Measurements from ENCODE around the gene RELL1. TPM values are rescaled to one million over a fixed set of nuclear protein-coding genes. Genes with fewer than 3 reads are reported as not detected.

RELL1 gene
- total and polyA plus RNA-seq, 3 donors from 2014 or later, result 3.1 to 20.4 (median 10.2) TPM

DNA sequence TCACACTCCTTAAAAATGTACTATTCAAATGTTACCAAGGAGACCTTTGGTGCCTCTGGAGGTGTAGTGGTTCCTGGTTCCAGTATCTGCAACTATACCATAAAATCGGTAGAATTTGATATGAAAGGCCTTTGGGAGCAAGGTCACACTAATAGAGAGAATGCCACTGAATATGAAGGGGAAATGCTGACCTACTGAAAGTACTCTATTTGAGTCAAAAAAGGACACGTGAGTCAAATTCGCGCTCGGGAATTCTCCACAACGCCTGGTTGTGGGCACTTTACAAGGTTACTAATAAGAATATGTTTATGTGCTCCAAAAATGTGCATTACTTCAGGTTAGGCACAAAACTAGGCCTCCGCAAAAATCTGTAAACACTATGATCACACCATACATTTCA lies 39.5 kb upstream of the RELL1 start:
- no peak for DNase-seq
- H3K36me3 ChIP-seq (ENCODE audit: low read depth, missing control alignments), result no peaks in the 10 kb centered on the region
- H3K4me3 ChIP-seq, result no peak overlapping the region
- H3K27ac ChIP-seq, result no peak overlapping the region
- 93 to 94% methylated on average over 7 of the region's 7 CpGs for WGBS, 2 donors
- H3K9me3 ChIP-seq, result no peaks in the 10 kb centered on the region
- no peaks in the 10 kb centered on the region for H3K4me1 ChIP-seq
- no peak for TF ChIP-seq POLR2A (IDR thresholded peaks at IDR 0.05)
- TF ChIP-seq, protein P1, sequence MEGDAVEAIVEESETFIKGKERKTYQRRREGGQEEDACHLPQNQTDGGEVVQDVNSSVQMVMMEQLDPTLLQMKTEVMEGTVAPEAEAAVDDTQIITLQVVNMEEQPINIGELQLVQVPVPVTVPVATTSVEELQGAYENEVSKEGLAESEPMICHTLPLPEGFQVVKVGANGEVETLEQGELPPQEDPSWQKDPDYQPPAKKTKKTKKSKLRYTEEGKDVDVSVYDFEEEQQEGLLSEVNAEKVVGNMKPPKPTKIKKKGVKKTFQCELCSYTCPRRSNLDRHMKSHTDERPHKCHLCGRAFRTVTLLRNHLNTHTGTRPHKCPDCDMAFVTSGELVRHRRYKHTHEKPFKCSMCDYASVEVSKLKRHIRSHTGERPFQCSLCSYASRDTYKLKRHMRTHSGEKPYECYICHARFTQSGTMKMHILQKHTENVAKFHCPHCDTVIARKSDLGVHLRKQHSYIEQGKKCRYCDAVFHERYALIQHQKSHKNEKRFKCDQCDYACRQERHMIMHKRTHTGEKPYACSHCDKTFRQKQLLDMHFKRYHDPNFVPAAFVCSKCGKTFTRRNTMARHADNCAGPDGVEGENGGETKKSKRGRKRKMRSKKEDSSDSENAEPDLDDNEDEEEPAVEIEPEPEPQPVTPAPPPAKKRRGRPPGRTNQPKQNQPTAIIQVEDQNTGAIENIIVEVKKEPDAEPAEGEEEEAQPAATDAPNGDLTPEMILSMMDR (IDR thresholded peaks at IDR 0.05), result no peak
- H3K27me3 ChIP-seq, result no peaks in the 10 kb centered on the region
- intact Hi-C loops (cut with DNase I; ENCODE audit: low total_unique reads), result no loop called here

DNA sequence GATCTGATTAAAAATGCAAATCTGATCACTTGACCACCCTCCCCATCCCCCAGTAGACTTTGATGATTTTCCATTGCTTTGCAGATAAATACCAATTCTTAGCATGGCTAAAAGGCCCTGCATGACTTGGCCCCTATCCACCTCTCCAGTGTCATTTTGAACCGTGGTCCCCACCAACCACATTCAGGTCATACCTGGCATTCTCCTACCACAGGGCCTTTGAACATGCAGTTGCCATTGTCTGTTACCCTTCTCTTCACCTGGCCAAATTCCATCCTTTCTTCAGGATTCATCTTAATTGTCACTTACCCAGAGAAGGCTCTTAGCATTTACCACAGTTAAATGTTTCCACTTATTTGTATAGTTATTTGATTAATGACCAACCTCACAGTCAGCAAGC lies 36.9 kb upstream of the RELL1 start:
- TF ChIP-seq, protein P1 (IDR thresholded peaks at IDR 0.05), result no peak
- no peak for TF ChIP-seq POLR2A (IDR thresholded peaks at IDR 0.05)
- H3K9me3 ChIP-seq, result no peaks in the 10 kb centered on the region
- H3K27me3 ChIP-seq, result no peaks in the 10 kb centered on the region
- intact Hi-C loops (cut with DNase I; ENCODE audit: low total_unique reads), result no loop called here
- H3K27ac ChIP-seq, result no peak overlapping the region
- H3K4me3 ChIP-seq, result no peak overlapping the region
- no peaks in the 10 kb centered on the region for H3K36me3 ChIP-seq (ENCODE audit: low read depth, missing control alignments)
- 90 to 100% methylated on average over 1 of the region's 1 CpG for WGBS, 2 donors
- no peaks in the 10 kb centered on the region for H3K4me1 ChIP-seq
- DNase-seq, result no peak

DNA sequence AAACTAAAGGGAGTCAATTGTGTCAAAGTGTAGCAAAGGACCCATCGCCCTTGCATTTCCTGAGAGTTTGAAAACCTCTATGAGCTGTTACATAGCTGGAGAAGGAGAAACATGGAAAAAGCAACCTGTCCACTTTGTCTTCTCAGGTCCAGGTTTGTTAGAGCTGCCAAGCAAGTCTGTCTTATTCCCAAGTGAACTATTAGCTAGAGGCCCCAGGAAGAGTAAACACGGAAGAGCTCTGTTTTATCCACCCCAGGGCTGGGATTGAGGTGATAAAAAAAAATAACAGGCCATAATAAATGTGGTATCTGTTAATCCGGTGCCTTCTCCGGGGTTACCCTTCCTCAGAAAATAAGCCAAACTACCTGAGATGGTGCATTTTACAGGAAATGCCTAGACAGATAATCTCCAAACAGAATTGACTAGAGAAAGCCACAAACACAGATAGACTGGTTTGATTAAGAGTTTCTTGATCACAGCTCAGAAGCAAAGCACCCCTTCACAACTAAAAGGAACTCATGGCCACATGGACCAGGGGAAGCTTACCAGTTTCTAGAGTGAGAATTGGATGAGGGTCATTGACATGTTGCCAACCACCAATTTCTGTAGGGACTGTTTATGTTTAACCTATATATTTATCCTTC lies 35.9 kb upstream of the RELL1 start:
- Histone ChIP-seq H3K4me3 (no peak overlapping the region), H3K27ac (no peak overlapping the region), H3K27me3 (no peaks in the 10 kb centered on the region), H3K9me3 (no peaks in the 10 kb centered on the region), H3K36me3 (ENCODE audit: low read depth, missing control alignments) (no peaks in the 10 kb centered on the region), H3K4me1 (no peaks in the 10 kb centered on the region)
- intact Hi-C loops (cut with DNase I; ENCODE audit: low total_unique reads), result no loop called here
- 80 to 85% methylated on average over 4 of the region's 4 CpGs for WGBS, 2 donors
- DNase-seq, result no peak
- no peak for TF ChIP-seq POLR2A (IDR thresholded peaks at IDR 0.05)
- TF ChIP-seq, protein P1 (IDR thresholded peaks at IDR 0.05), result no peak

DNA sequence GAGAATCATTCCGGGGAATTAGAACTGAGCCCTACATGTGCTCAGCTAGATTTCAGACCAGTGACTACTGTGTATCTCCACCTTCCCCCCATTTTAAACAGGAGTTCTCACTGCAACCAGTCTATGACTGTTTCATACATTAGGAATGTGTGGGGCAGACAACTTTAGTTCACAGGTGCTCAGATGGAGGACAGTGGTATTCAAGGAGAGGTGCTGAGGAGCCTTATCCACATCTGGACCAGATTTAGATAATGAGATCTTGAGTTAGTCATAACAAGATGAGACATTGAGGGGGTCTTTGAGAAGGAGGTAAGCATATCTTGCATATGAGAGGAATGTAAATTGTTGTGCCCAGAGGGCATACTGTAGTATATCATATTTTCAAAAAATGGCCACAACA lies 32.8 kb upstream of the RELL1 start:
- Histone ChIP-seq H3K36me3 (ENCODE audit: low read depth, missing control alignments) (no peaks in the 10 kb centered on the region), H3K9me3 (no peaks in the 10 kb centered on the region), H3K4me1 (no peaks in the 10 kb centered on the region), H3K4me3 (no peak overlapping the region), H3K27ac (no peak overlapping the region), H3K27me3 (no peaks in the 10 kb centered on the region)
- no peak for DNase-seq
- 83 to 95% methylated on average over 1 of the region's 1 CpG for WGBS, 2 donors
- TF ChIP-seq, protein P1 (IDR thresholded peaks at IDR 0.05), result no peak
- no peak for TF ChIP-seq POLR2A (IDR thresholded peaks at IDR 0.05)
- intact Hi-C loops (cut with DNase I; ENCODE audit: low total_unique reads), result no loop called here

DNA sequence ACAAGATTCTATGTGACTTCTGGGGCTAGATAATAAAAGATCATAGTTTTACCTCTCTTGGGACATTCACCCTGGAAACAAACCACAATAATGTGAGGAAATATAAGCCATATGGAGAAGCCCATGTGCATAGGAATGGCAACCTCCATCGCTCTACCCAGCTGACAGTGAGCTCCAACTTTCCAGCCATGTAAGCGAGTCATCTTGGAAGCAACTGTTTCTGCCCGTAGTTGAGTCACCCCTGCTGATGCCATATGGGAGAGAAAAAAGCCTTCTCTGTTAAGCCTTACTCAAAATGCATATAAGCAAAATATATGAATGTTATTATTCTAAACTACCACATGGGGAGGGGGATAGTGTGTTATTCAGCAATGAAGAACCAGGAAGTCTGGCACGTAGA lies 31.4 kb upstream of the RELL1 start:
- no peak overlapping the region for H3K4me3 ChIP-seq
- intact Hi-C loops (cut with DNase I; ENCODE audit: low total_unique reads), result no loop called here
- no peaks in the 10 kb centered on the region for H3K27me3 ChIP-seq
- no peak overlapping the region for H3K27ac ChIP-seq
- WGBS, 2 donors, result 66 to 77% methylated on average over 4 of the region's 4 CpGs
- H3K4me1 ChIP-seq, result no peaks in the 10 kb centered on the region
- H3K36me3 ChIP-seq (ENCODE audit: low read depth, missing control alignments), result no peaks in the 10 kb centered on the region
- H3K9me3 ChIP-seq, result no peaks in the 10 kb centered on the region
- DNase-seq, result no peak
- TF ChIP-seq POLR2A (IDR thresholded peaks at IDR 0.05), result no peak
- TF ChIP-seq, protein P1 (IDR thresholded peaks at IDR 0.05), result no peak
